NCI-H526 treated with DMSO at 0.1 percent for 48 hours (cell line): ENCODE results near the gene VRK2.
"Not testable (repeated sequence)": the region's sequence is repeated elsewhere in the genome, so short reads cannot be mapped to it uniquely, and the experiment has no call there.

Experiments used
- DNase-seq: peaks from one replicate; lab custom pipeline; 2025; lab: John Stamatoyannopoulos, UW

VRK2 gene

DNA sequence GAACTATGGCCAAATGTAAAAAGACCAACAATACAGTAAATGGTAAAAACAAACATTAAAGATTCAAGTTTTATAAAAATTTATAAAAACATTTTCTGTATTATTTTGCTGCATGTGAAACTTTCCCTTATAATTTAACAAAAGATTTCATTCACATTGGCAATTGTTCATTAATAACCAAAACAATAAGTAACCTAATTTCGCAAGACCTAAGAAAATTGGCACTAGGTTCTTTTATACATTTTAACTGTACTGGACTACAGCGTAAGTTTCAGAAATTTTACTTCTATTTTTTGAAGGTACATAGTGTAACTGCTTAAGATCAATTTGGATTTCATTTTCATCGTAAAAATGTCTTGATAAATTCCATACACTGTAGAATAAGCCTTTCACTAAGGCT is 117.3 kb downstream of the VRK2 start:
- DNase-seq = no peak

DNA sequence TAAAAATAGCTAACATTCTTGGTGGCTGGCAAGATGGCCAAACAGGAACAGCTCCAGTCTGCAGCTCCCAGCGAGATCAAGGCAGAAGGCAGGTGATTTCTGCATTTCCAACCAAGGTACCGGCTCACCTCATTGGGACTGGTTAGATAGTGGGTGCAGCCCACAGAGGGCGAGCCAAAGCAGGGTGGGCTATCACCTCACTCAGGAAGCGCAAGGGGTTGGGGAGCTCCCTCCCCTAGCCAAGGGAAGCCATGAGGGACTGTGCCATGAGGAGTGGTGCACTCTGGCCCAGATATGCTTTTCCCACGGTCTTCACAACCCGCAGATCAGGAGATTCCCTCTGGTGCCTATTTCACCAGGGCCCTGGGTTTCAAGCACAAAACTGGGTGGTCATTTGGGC is 121.5 kb downstream of the VRK2 start:
- not testable (repeated sequence) for DNase-seq

DNA sequence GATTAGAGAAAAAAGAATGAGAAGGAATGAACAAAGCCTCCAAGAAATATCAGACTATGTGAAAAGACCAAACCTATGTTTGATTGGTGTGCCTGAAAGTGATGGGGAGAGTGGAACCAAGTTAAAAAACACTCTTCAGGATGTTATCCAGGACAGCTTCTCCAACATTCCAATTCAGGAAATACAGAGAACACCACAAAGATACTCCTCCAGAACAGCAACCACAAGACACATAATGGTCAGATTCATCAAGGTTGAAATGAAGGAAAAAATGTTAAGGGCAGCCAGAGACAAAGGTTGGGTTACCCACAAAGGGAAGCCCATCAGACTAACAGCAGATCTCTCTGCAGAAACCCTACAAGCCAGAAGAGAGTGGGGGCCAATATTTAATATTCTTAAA is 123.2 kb downstream of the VRK2 start:
- DNase-seq = not testable (repeated sequence)

DNA sequence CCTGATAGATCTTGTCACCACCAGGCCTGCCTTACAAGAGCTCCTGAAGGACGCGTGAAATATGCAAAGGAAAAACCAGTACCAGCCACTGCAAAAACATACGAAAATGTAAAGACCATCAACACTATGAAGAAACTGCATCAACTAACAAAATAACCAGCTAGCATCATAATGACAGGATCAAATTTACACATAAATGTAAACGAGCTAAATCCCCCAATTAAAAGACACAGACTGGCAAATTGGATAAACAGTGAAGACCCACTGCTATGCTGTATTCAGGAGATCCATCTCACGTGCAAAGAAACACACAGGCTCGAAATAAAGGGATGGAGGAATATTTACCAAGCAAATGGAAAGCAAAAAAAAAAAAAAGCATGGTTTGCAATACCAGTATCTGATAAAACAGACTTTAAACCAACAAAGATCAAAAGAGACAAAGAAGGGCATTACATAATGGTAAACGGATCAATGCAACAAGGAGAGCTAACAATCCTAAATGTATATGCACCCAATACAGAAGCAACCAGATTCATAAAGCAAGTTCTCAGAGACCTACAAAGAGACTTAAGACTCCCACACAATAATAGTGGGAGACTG is 123.8 kb downstream of the VRK2 start:
- not testable (repeated sequence) for DNase-seq

DNA sequence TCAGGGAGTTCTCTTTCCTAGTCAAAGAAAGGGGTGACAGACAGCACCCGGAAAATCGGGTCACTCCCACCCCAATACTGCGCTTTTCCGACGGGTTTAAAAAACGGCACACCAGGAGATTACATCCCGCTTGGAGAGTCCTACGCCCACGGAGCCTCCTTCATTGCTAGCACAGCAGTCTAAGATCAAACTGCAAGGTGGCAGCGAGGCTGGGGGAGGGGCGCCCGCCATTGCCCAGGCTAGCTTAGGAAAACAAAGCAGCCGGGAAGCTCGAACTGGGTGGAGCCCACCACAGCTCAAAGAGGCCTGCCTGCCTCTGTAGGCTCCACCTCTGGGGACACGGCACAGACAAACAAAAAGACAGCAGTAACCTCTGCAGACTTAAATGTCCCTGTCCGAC is 125.2 kb downstream of the VRK2 start:
- DNase-seq = not testable (repeated sequence)

DNA sequence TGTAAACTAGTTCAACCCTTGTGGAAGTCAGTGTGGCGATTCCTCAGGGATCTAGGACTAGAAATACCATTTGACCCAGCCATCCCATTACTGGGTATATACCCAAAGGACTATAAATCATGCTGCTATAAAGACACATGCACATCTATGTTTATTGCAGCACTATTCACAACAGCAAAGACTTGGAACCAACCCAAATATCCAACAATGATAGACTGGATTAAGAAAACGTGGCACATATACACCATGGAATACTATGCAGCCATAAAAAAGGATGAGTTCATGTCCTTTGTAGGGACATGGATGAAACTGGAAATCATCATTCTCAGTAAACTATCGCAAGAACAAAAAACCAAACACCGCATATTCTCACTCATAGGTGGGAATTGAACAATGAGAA is 130.6 kb downstream of the VRK2 start:
- DNase-seq = not testable (repeated sequence)

DNA sequence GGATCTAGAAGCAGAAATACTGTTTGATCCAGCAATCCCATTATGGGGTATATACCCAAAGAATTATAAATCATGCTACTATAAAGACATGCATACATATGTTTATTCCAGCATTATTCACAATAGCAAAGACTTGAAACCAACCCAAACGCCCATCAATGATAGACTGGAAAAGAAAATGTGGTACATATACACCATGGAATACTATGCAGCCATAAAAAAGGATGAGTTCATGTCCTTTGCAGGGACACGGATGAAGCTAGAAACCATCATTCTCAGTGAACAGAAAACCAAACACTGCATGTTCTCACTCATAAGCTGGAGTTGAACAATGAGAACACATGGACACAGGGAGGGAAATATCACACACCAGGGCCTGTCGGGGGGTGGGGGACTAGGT is 133.6 kb downstream of the VRK2 start:
- DNase-seq = not testable (repeated sequence)

DNA sequence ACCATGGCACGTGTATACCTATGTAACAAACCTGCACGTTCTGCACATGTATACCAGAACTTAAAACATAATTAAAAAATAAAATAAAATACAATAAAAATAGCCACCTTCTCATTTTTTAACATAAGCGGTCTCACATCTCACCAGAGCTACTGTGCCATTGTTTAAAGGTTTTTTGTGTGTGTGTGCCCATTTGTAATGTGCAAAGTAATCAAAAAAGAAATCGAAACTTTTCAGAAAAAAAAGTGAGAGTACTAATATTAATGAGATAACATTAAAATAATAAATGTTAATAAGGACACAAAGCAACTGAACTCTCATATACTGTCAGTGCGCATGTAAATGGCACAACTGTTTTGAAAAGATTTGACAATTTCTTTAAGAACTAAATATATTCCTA is 134.0 kb downstream of the VRK2 start:
- no peak for DNase-seq

DNA sequence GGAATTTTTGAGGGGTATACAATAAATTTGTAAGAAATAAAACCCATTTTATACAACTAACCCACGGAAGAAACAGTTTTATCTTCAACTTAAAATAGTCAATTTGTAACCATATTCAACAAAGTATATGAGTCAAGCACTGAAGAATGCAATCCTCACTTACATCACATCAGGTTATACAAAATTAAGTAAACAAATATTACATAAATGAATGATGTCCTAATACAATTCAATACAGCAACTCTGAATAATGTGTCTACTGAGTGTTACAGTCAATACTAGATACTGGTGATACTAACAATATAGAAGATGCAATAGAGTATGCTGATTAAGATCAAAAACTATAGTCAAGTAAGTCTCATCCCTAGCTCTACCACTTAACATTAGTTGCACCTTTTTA is 135.9 kb downstream of the VRK2 start:
- DNase-seq = no peak

DNA sequence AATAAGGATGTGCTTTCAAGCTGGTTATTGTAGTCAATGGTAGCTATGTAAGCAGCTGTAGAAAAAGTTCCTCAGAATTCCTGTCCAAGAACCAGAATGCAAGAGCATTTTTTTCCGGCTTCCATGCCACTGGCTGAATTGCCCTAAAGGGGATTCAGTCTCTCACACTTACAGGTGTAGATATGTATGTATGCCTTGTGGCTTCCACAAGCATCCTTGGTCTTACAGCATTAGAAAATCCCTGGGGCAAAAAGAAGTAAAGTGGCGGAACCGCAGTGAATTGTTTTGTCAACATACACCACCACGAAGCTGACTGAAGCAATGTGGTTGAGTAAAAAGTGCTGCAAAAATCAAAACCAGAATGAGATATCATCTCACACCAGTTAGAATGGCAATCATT is 139.9 kb downstream of the VRK2 start:
- DNase-seq = no peak

DNA sequence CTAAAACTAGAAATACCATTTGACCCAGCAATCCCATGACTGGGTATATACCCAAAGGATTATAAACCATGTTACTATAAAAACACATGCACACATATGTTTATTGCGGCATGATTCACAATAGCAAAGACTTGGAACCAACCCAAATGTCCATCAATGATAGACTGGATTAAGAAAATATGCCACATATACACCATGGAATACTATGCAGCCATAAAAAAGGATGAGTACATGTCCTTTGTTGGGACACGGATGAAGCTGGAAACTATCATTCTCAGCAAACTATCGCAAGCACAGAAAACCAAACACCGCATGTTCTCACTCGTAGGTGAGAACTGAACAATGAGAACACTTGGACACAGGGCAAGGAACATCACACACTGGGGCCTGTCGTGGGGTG is 140.4 kb downstream of the VRK2 start:
- not testable (repeated sequence) for DNase-seq

DNA sequence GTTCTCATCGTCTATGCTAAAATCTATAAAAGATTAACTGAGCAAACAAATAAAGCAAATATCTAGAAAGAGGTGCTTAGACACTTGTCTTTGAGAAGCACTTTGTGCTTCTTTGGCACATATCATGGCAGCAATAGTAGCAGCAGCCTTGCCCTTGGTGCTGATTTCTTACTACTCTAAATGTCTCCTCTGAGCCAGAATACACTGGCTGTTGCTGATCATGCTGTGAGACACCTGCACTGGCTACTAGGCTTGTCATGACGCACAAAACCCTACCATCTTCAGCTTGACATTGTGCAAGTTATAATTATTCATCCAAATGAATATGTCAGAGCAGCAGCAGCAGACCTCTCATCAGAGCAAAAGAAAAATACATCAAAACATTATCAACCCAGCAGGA is 147.9 kb downstream of the VRK2 start:
- DNase-seq = no peak

DNA sequence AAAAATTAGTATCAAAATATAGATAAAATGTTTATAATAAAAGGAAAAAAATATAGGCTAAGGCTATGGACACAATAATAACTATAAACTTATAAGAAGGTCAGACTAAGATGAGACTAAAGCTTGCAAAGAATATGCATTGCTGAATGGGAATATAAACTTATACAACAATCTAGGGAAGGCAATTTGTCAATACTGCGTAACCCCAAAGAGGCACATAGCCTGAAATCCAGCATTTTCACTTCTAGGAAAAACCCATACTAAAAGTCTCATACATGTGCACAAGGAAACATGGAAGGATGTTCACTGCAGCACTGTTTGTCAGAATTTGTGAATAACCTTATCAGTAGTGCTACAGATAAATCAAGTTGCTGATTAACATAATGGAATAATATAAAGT is 149.1 kb downstream of the VRK2 start:
- no peak for DNase-seq

DNA sequence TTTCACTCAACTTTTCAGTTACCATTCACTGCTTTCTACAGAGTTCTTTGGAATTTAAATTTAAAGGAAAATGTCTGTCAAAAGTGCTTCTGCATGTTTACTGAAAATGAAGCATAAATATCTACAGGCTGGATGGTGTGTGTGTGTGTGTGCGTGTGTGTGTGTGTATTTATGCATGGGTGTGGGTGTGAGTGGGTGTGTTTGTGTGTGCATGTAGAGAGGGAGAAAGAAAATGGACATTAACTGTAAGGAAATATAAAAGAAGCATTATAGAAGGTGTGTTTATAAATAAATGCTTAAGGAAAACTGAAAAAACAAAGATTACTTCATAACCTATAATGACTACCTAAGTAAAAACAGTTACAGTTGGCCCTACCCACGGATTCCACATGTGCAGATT is 151.3 kb downstream of the VRK2 start:
- no peak for DNase-seq

DNA sequence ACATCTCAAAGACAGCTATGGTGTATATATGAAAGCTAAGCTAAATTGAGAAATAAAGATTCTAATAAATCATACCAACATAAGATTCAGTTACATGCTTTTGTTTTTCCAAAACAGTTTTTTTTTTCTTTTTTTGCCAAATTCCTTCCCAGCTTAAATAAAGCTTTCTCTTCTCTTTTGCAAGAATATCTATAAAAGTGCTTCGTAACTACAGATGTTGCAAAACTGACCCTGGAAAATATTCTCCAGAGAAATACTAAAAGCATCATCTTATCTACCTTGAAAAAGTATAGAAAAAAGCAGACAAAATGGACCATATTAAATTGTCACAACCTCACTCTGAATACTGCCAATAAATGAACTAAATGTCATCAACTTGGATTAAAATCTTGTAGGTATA is 155.8 kb downstream of the VRK2 start:
- no peak for DNase-seq

DNA sequence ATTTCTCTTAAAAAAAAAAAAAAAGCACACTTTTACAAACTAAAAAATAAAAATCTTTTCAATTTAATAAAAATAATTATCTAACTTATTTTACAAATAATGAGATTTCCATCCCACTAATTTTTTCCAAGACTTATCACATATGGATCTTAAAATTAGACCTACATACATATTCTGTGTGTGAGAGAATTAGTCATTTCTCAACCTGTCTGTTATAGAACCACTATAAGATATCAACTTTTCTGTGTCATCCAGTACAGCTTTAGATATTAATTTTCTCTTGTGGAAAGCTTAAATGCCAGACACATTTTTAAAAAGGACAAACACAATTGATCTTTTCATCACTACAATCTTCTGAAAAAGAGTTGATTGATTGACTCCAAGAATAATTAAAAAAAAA is 156.4 kb downstream of the VRK2 start:
- DNase-seq = no peak

DNA sequence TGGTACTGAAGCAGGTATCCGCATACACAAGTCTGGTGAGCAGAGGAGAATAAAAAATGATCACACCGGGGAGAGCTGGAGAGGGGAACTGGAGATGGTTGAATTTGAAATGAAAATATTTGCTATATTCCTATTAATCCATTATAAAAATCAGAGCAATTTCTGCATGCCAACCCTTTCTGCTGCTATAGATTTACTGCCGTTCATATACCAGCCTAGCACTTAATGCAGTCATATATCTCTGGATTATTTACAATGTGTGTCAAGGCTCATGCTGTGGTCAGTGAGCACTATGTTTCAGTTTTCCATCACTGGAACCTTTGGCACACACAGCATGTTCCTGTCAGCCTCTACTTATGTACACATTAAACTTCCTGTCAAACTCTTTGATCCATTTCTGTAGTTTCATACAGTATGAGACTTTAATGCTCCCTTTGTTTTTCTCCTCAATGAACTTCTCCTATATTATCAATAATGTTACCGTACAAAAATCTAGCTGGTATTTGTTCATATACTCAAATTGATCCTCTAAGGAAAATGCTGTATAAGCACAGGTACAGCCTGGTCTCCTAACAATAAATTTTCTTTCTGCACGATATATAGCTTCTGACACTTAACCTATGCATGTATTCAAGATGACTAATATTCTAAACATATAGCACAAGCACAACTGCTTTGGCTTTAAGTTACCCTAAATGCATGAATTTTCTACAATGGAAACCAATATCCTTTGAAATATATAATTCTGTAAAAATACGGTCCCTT is 157.8 kb downstream of the VRK2 start:
- no peak for DNase-seq

DNA sequence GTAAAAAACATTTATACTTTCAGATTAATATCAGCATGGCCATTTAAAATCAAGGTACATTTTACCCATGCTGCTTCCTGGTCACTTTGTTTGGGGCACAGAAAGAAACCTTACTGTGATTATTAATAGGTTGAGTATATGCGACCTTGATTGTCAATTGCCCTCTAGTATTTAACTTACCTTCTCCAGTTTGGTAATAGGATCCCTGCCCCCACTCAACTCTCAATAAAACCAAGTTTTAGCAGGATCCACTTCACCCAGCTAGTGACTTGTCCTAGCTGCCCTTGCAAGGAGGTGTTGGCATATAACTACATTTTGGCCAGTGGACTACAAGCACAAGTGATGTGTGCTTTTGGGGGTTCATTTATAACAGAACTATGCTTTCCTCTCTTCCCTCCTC is 160.2 kb downstream of the VRK2 start:
- DNase-seq = no peak

DNA sequence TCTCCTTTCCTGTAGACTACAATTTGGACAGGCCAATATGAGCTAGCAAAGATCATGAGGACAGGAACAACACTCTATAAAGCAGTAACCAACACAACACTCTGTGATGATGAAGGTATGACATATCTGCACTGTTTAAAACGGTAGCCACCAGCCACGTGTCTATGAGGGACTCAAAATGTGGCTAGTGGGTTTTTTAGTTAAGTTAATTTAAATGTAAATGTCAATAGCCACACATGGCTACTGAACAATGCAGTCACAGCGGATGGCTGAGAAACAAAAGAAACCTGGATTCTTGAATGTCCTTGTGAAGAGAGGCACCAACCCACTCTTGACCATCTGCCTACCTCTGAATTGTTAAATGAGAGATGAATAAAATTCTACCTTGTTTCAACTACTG is 160.6 kb downstream of the VRK2 start:
- DNase-seq = no peak
